Tibial nerve (tissue), 4 donors: Measurements from ENCODE around the gene FBXO38.
A peak's percentile ranks its signal among the peaks of the same experiment; 100 is the strongest.

Source experiments
- CTCF ChIP-seq, 5 experiments: fragments of 200-600 bp in 3 of 5; fragments of 450-650 bp in 2 of 5; sonication (generic) in 3 of 5; IDR thresholded peaks; one replicate each; pipeline ENCODE4 v1.5.1; 2016 to 2019; ENCODE audit warnings: antibody characterized with exemption in 5 of 5, mild to moderate bottlenecking in 3 of 5, moderate library complexity in 2 of 5
- EP300 ChIP-seq, 2 donors: sonication (generic); formaldehyde crosslinking; IDR thresholded peaks; one replicate each; pipeline ENCODE4 v1.6.1; 2017; ENCODE audit warnings: antibody characterized with exemption in 2 of 2, mild to moderate bottlenecking in 1 of 2
- POLR2A ChIP-seq, 2 donors: fragments of 450-650 bp; IDR thresholded peaks; one replicate each; pipeline ENCODE4 v1.6.1; 2017; ENCODE audit warnings: antibody characterized with exemption in 2 of 2, mild to moderate bottlenecking in 2 of 2, moderate library complexity in 2 of 2

GRCh38 chr5:148443998-148444397, 60.2 kb downstream of the FBXO38 start:
- TF ChIP-seq POLR2A (IDR thresholded peaks at IDR 0.05) (no peak), CTCF (IDR thresholded peaks at IDR 0.05) (peak; percentile 56 to 81 (median 63)), EP300 (IDR thresholded peaks at IDR 0.05) (no peak)
